ENCODE measurements around the gene MSX1.

GRCh38 chr4:4861390-4862018 lies 2.0 kb downstream of the MSX1 start:
- TF ChIP-seq ZNF687 (CRISPR knock-in tag; IDR thresholded peaks at IDR 0.05) (no peak), CBX5 (CRISPR knock-in tag; IDR thresholded peaks at IDR 0.05; ENCODE audit: borderline replicate concordance) (no peak), ZBED4 (CRISPR knock-in tag; IDR thresholded peaks at IDR 0.05; ENCODE audit: borderline replicate concordance) (no peak), RFXAP (CRISPR knock-in tag; IDR thresholded peaks at IDR 0.05; ENCODE audit: borderline replicate concordance) (no peak), MTA3 (CRISPR knock-in tag; IDR thresholded peaks at IDR 0.05) (no peak), SMARCE1 (IDR thresholded peaks at IDR 0.05; ENCODE audit: borderline replicate concordance) (no peak), CTCF (CRISPR knock-in tag; IDR thresholded peaks at IDR 0.05) (no peak), CHCHD3 (CRISPR knock-in tag; IDR thresholded peaks at IDR 0.05) (no peak), ZNF646 (CRISPR knock-in tag; IDR thresholded peaks at IDR 0.05) (no peak), SIX4 (CRISPR knock-in tag; IDR thresholded peaks at IDR 0.05) (no peak), ATF3 (CRISPR knock-in tag; IDR thresholded peaks at IDR 0.05) (no peak), ZNF607 (CRISPR knock-in tag; IDR thresholded peaks at IDR 0.05; ENCODE audit: borderline replicate concordance) (no peak), ZNF121 (CRISPR knock-in tag; IDR thresholded peaks at IDR 0.05) (no peak), POLR2A (IDR thresholded peaks at IDR 0.05; ENCODE audit: insufficient read depth in 1 of 2, low read depth in 2 of 2, low read length in 2 of 2) (no peak)
